HG02885 (cell line): ENCODE results near the gene STK38L.

Experiments used
- ATAC-seq: cut with Tn5 transposase; IDR thresholded peaks from one replicate; pipeline ENCODE4 v1.9.1; 2021; ENCODE audit warnings: mild to moderate bottlenecking; ENCODE audit not compliant: unreplicated experiment, poor library complexity

Gene STK38L

DNA sequence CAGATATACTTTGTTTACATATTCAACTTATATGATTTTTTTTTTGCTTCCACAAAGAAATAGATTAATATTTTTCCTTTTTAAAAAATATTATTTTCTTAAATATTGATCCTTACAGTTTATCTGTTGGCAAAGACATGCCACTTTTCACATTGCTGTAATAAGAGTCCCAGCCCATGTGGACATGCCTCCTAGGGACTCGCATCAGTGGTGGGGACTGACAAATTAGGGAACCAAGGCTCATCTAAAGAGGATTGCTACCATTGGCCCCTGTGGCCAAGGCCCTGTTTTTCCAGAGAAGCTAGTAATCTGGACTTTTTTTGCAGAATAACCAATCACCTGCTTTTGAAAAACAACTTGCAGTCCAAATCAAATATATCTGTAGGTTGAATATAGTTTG is 60.8 kb downstream of the STK38L start:
- ATAC-seq, result no peak

DNA sequence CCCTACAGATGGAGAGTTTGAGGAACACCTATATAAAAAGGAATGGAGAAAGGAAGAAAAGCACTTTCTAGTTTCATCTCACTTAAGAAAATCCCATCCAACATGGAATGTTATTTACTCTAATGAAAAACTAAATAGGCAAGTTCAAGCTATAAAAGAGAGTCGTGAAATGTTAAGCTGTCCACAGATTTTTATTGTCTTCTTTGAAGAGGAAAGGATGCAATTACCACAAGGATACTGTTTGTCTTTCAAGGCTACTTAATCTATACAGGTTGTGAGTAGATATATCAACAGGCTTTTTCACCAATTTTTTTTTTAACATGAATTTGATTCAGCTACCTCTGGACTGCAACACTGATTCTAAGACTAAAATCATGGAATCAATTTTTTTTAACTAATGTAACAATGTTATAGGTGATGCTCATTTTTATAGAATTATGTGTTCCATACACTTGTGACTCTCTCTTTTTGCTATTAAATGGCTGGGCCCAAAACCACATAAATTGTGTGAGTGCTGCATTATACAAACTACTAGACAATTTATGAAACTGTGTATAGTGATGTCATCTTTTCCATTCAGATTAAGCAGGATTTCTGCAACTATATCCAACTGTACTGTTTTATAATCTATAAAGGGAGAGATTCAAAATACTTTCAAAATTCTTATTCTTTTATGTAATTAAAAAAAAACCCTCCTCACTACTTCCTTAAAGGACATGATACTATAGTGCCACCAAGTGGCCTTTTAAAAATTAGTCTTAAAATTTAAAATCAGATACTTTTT is 61.8 kb downstream of the STK38L start:
- no peak for ATAC-seq

DNA sequence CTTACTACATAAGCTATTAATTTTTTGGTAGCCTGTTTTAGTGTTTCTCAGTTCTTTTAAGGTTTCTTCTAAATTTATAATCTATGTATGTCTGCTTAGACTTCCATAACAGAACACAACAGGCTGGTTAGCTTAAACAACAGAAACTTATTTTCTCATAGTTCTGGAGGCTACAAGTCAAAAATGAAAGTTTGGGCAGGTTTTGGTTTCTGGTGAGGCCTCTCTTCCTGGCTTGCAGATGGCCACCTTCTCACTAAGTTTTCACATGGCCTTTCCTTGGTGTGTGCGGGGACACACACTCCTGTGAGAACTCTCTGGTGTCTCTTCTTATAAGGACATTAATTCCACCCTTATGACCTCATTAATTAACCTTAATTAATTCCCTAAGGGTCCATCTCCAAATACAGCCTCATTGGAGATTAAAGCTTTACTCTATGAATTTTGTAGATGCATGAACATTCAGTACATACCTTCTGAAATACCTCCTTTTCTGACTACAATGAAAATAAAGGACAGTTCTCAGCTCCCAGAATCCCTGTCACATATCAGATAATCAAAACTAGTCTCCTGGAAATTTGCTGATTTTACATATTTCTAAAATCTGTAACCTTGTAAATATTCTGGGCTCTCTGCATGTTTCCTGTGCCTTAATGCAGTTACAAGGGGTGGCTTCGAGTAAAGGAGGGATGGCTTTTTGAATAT is 65.4 kb downstream of the STK38L start:
- peak; percentile 75 for ATAC-seq

DNA sequence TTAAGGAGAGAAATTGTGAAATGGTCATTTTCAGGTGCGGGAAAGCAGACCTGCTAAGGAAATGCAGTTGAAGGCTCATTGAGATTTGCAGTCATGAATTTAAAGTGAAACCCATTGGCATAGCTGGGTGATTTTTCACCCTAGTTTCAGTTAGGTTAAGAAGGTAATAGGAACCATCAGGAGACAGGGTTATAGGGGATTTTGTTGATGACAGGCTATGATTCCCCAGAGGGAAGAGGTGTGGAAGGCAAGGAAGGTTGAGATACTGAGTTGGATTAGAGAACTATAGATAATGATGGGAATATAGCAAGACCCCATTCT is 65.9 kb downstream of the STK38L start:
- no peak for ATAC-seq

GRCh38 chr12:27316947-27317346 is 72.9 kb downstream of the STK38L start:
- ATAC-seq, result no peak

- ATAC-seq, result no peak
These were observed 75.3 kb downstream of the STK38L start for GRCh38 chr12:27319409-27319808.

DNA sequence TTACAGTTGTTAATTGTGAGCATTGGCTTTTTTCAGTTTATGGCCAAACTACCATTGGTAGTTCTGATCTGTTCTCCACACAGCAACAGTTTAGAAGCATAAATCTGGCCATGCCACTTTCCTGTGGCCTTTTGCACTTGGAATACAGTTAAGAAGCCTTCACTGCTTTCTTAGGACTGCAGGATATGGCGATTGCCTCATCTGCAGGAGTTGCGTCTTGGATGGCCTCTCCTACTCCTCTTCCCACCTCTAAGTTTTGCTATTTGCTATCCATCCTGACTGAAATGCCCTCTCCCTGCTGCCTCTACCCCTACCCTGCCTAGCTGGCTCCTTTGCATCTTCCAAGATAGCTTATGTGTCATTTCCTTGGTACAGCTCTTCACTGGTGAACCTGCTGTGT is 75.8 kb downstream of the STK38L start:
- no peak for ATAC-seq

- ATAC-seq, result no peak
These were observed 80.4 kb downstream of the STK38L start for GRCh38 chr12:27324530-27324929.

DNA sequence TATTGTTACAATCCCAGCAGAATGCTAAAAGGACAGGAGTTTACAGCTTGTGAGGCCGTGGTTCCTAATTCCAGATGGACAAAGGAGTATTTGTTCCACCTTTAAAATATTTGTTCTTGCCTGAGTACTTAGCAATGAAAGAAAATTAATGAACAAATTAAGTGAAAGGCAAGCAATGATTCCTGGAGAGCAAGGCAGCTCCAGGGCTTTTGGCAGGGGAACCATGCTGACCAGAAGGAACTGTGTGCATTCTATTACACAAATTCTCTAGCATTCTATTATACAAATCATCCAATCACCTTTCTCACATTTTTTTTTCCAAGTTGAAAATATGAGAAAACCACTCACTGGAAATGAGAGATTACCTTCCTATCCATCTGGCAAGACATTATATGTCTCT is 86.8 kb downstream of the STK38L start:
- ATAC-seq, result no peak

DNA sequence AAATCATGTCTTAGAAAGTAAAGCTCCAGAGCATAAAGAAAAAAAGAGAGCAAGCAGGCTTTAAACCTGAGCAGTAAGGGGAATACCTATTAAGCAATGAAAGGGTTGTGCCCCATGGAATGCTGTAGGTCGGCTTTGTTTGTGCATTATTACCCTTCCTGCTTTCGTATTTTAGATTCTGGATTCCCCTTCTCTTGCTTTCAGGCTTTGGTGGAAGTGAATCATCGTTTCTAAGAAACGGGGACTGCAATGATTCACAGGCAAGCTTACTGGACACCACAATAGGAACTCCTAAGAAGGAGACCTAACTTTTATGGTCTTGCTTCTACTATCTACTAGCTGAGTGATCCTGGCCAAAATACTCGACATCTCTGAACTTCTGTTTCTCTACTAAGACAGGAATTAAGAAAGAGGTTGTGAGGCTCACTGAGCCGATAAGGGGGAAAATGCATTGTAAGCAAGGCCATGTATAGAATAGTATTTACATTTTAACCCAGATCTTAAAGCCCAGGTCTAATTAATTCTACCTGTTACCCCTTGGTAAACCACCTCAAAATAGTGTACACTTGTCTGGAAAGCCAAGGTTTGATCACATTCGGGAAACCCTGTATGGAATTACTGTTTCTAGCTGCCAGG is 87.3 kb downstream of the STK38L start:
- peak; percentile 48 for ATAC-seq

- no peak for ATAC-seq
These were observed 87.8 kb downstream of the STK38L start for GRCh38 chr12:27331927-27332324.

DNA sequence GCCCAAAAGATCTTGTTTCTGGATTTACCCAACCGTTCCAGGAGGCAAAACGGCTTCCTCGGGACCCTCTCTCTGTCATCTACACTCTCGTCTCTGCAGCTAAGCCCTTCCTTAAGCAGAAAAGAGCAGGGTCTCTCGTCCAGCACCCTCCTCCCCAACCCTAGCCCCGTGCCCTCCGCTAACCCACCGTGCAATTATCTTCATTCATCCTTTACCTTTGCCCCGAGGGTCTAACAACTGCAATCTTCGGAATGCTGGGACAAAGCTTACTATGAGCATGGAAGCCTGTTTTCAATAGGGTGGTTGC is 88.3 kb downstream of the STK38L start:
- no peak for ATAC-seq

DNA sequence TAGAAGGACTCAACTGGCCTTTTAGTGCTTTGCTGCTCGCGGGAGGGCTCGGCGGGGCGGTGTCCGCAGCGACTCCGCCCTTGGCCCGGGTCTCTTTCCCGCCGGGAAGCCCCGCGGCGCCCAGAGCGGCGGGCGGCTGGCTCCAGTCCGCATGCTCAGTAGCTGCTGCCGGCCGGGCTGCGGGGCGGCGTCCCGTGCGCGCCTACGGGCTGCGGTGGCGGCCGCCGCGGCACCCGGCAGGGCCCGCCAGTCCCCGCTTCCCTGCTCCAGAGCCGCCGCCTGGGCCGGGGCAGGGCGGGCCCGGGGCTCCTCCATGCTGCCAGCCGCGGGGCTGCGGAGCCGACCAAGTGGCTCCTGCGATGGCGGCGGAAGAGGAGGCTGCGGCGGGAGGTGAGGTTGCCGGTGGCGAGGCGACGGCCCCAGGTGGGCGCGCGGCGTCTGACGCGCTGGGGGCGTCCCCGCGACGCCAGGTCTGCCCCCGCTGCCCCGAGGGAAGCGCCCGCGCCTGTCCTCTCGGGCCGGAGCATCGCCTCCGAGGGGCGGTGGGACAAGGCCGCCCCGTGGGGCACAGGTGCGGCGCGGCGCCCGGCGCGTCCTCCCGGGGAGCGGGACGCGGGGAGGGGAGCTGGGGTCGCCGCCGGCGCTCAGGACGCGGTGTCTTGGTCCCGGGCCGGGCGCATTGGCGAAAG is 88.8 kb downstream of the STK38L start, which contains the start of gene BMAL2:
TSS of gene BMAL2 (plus strand) at position 123 of the 689 bp plus-strand sequence. CDS start at position 360, 237 bp downstream.
- peak; percentile 47 for ATAC-seq

DNA sequence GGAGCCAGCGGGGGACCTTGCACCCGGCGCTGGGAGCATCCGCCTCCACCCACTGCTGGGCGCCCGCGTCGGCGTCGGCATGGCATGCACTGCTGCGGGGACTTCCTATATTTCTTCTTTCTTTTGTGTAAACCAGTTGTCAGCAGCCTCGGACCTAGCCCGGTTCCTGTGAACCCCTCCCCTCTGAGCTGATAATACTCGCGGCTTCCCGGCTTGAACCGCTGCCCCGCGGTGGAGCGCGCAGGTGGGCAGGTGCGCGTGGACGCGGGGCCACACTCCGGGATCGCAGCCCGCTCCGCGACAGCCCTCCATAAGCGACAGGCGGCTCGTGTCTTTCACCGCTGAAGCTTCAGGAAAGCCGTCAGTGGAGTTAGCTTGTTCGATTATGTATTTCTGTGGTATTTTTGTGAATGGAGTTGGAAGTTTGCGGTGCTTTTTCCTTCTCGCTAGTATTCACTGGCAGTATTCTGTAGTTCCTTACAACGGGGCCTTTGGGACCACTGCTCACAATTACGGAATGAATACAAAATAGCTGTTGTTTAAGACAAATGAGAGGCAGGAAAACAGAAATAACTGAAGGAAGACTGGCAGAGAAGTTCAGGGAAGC is 89.4 kb downstream of the STK38L start:
- ATAC-seq, result peak; percentile 24

DNA sequence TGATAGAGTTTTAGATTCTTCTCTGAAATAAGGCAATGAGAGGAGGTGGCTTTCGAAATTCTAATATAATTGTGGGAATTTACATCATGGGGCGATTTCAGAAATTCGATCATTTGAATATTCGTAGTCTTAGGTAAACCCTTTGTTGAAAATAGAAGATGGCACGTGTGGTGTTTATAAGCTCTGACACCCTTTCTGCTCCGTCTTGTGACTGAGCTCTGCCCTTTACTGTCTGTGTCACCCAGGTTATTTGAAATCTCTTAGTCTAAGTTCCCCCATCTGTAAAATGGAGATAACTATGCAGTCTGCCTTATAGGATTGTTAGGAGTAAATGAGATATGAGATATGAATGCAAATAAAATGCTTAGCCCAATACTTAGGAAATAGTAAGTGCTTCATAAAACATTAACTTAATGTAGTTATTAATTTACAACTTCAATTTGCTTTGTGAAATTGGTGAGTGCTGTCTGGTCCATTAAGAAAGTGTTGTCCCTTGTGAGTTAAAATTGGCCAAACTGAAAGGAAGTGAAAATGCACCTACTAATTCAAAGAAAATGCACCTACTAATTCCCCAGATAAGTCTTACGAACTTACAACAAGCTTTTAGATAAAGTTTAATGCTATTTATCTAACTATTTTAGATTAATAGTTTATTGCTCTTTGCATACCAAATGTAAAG is 90.1 kb downstream of the STK38L start:
- no peak for ATAC-seq

DNA sequence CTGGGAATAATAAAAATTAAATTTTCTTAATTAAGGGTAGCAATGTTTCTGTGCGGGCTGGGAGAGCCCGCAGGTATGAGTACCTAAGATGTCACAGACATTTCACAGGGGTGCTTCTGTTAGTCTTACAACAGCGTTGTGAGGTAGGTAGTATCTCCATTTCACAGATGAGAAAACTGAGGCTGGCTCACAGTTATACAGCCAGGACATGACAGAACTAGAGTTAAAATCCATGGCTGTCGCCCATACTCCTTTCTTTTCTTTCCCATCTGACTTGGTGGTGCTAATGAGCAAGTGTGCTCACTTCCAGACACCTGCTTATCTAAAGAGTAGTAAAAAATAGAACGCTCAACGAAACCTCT is 90.6 kb downstream of the STK38L start:
- ATAC-seq, result no peak

DNA sequence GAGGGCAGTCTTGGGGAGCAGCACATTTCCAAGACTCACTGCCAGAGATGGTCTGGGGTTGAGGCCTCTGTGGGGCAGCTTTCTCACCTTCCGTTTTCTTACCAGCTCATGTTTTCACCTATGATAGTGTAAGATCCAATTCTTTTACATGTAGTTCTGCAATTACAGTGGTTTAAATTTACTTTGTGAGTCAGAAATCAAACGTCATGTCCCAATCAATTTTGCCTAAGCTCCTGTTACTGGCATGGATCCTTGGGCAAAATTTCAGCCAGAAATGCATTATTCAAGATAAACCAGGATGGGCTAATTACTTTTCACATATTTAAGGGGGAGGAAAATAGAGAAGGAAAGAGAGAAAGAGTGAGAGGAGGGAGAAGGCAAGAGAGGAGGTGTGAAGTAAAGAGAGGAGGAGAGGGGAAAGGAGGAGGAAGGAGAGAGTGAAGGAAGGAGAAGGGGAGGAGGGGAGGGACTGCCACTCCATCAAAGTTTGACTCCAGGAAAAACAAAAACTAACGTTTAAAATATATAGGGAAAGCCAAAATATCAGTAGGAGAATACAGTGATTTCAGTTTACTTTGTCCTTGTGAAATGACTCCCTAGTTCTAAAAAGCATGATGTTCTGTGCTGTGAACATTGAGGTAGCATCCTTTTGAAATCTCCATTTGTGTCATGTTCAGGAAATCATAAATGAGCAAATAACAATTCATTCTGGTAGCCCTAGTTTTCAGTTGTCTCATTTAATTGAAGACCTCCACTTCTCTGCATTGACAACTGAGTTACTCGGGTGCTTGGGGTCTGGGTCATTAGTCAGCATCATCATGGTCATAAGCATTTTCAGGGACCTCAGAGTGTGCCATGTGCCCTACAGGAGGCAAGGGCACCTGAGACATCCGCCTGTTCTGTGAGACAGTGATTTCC is 91.5 kb downstream of the STK38L start:
- no peak for ATAC-seq

DNA sequence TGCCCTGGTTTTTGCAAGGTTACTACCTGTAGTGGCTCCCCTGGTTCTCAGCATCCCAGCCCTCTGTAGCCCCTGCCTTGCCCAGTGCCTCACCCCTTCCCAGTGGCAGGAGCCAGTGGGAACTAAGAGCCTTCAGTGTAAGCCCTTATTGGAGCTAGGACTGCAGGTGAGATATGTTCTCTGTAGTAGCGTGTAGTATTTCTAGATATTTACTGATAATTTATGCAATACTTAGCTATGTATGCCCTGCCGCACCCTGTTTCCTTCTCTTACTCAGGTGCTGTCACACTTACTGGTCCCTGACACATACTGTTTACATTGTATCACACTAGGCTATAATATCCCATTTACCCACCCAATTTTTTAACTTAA is 92.2 kb downstream of the STK38L start:
- ATAC-seq, result no peak

DNA sequence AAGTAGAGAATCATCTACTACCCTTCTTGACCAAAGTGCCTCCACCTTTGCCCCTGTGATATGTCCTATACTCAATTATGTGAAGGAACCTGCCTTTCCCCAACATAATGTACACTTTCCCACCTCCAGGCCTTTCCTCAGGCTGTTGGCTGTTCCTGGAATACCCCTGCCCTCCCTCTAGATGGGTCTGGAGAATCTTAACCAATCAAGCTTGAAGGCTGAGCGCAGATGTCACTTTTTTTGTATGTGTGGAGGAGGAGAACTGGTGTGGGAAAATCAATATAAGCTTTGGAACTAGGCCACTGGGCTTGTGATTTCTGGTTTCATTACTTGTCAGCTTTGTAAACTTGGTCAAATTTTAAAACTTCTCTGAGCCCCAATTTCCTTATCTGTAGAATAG is 93.3 kb downstream of the STK38L start:
- no peak for ATAC-seq
